HG02981 (cell line): Measurements from ENCODE around the gene CFAP46.
"Not testable (repeated sequence)": the region's sequence is repeated elsewhere in the genome, so short reads cannot be mapped to it uniquely, and the experiment has no call there.

Source experiments
- ATAC-seq: cut with Tn5 transposase; IDR thresholded peaks from one replicate; pipeline ENCODE4 v1.9.1; 2021; ENCODE audit warnings: mild to moderate bottlenecking, moderate library complexity; ENCODE audit not compliant: unreplicated experiment

The CFAP46 gene

DNA sequence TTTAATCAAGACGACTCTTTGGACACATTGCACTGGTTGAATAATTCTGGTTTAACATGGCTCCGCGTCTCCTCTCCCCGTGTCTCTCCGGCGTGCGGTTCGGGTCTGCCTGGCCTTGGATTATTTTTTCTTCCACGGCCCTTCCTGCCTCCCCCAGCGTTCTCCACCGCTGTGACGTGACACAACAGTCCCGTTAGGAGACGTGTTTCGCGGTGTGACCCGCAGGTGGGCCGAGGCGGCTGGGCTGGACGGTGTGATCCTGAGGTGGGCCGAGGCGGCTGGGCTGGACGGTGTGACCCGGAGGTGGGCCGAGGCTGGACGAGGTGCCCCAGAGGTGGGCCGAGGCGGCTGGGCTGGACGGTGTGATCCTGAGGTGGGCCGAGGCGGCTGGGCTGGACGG lies 144.4 kb downstream of the CFAP46 start:
- ATAC-seq, result not testable (repeated sequence)

DNA sequence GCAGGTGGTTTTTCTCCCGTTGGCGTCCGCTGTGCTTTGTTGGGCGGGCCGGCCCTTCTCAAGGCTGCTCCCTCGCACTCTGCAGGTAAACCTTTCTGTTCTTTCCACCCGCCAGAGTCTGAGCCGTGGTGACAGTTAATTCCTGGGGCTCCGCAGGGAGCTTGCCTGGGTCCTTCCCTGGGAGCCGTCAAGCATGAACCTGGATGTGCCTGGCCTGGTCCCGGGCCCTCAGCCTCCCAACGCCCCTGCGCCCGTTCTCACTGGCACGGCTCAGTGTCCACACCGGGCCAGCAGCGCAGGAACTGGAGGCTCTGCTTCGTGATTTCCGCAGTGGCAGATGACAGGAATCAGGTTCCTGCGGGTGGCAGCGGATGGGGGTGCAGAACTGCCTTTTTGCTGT lies 145.5 kb downstream of the CFAP46 start:
- no peak for ATAC-seq

DNA sequence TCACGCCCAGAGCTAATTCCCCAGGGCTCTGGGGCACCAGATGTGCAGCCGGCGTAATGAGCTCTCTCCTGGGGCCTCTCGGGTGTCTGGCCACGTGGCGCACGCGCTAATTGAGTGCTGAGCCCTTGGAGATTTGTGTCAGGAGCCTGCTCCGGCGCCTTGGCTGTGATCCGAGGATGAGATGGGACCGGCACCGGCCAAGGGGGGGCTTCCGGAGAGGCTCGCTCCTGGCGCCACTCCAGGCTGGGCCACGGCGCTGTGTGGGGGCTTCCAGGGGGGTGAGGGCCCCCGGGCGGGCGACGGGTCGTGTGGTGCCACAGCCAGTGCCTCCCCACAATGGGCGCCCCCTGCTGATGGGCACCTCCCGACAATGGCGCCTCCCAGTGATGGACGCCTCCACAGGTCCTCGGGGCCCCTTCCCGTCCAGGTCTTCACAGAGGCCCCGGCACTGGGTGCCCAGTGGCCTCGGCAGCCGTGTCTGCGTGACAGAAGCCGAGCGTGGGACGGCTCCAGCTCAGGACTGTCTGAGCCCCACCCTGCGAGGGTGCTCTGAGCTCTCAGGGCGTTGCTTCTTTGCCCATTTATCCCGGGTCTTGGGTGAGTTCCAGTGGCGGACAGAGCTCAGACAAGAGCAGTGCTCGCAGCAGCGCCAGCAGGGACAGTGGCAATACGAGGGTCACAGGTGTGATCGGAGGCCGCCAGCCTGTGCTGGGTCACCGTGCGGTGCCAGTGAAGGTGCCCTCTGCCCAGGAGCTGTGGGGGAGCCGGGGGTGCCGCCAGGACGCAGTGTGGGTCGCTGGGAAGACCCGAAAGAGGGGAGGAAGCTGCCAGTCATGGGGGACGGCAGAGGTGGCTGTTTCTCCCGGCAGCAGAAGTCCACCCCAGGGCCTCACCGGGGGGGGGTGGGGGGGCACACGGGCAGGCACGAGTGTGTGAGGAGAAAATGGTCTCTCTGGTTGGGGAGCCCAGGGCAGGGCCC lies 148.2 kb downstream of the CFAP46 start:
- no peak for ATAC-seq

DNA sequence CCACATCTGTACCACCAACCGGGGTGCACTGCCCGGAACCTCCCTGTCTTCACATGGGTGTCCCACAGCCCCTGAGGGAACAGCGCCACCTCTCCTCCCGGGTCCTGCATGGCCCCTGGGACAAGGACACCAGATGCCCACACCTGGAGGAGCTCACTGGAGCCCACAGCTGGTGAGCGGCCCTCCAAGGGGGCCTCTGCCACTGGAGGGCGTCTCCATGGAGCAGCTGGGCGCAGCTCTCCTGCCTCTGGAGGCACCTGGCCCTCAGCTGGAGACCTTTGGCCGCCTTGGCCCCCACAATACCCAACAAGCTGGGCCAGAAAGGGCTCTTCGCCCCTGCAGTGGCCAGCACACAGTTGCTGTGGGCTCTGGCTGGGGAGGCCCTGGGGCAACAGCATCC lies 149.2 kb downstream of the CFAP46 start:
- no peak for ATAC-seq

DNA sequence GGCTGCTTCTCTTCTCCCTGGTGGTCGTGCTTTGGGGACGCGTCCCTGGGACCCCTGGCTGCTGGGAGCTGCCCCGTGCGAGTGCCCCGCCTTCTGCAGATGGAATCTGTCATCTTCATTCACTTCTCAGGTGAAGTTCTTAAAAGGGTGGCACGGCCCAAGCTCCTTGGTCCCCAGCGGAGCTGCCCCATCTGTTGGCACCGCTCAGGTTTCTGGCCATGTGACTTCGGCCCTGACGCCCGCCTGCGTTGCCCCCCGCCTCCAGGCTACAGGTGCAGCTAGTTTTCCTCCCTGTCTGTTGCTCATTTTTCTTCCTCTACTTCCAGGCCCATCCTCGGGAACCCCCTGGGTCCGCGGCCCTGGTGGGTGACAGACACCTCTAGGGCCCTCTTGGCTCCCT lies 149.6 kb downstream of the CFAP46 start:
- no peak for ATAC-seq

DNA sequence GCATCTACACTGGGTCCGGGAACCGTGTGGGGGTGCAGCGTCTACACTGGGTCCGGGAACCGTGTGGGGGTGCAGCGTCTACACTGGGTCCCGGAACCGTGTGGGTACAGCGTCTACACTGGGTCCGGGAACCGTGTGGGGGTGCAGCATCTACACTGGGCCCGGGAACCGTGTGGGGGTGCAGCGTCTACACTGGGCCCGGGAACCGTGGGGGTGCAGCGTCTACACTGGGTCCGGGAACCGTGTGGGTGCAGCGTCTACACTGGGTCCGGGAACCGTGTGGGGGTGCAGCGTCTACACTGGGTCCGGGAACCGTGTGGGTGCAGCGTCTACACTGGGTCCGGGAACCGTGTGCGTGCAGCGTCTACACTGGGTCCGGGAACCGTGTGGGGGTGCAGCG lies 150.3 kb downstream of the CFAP46 start:
- ATAC-seq, result not testable (repeated sequence)

DNA sequence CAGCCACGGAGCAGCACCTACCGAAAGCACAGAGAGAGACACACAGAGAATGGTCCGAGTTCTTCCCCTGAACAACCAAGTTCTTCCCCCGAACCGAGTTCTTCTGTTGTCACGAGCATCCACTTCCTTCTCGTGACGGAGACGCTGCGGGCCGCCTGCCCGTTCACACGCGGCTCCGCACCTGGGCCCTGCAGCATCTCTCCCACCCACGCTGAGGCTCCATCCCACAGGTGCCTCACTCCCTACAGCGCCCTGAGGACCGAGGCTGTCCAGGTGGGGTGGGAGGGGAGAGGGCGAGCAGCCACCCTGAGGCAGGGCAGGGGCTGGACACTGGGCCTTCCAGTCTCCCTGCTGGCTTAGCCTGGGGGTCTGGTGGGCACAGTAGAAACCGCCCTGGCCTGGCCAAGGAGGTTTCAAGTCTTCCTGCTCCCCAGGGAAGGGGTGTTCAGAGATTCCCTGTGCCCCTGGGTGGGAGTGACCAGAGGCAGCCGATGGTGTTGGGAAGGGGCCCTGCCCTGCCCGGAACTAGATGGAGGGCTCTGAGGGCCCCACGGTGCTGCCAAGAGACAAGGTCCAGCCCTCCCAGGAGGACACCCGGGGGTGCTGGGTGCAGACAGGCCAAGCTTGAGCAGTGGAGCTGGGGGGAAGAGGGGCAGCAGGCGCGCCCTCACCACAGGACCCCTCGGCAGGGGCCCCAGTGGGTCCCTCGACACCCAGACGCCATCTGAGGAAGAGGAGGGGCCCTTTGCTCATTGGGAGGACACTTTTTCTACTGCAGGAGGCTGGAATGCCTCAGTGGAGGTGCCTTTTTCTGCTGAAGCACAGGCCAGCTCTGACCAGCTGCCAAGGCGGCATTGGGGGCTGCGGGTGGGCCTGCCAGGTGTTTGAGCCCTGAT lies 151.2 kb downstream of the CFAP46 start:
- no peak for ATAC-seq

DNA sequence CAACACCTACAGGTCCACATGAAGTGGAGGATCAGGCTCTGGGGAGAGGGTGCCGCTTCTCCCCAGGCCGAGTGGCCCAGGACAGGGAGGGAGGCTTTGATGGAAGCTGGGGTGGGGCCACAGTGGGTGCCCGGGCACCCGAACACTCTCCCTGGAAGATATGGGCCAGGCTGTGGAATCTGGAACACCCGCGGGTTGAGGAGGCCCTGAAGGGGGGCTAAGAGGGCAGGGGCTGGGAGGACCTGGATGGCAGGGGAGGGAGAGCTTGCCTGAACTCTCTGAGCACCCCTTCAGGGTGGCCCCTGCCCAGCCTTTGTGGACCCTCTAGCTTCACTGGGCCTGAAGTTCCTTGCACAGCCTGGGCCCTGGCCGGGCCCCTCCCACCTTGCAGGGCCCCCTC lies 151.9 kb downstream of the CFAP46 start:
- no peak for ATAC-seq

DNA sequence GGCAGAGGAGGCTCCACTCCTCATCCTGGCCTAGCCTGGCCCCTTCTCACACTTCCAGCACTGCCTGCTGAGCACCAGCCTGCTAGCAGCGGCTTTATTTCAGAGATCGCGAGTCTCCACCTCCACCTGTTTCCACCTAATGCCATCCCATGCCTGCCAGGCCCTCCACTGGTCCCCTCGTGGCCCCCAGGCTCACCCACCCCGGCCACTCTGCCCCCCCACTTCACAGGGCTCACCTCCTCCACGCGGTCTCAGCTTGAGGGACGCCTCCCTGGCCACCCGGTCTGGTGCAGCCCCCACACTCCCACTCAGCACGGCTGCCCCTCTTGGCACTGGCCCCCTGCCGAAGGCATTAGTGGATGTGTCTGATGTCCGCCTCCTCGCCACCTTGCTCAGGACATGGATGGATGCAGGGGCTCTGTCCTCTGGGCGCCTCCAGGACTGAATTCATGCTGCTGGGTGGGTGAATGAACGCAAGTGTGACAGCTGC lies 152.7 kb downstream of the CFAP46 start:
- no peak for ATAC-seq

DNA sequence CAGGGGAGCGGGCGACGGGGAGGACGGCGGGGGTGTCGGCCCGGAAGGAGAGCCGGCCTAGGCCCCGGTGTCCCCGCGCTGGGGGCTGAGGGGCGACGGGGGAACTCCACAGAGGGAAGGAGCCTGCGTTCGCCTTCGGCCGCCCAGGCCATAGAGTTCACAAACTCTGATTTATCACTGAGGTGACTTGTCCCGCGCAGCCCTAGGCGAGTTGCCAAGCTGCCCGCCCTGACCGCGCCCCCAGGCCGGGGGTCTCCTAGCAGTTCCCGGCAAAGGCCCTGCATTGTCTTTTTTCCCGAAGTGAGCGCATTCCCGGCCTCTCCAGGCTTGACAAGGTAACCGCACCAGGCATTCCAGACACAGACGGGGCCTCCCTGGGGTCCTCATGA lies 153.5 kb downstream of the CFAP46 start:
- ATAC-seq, result no peak

DNA sequence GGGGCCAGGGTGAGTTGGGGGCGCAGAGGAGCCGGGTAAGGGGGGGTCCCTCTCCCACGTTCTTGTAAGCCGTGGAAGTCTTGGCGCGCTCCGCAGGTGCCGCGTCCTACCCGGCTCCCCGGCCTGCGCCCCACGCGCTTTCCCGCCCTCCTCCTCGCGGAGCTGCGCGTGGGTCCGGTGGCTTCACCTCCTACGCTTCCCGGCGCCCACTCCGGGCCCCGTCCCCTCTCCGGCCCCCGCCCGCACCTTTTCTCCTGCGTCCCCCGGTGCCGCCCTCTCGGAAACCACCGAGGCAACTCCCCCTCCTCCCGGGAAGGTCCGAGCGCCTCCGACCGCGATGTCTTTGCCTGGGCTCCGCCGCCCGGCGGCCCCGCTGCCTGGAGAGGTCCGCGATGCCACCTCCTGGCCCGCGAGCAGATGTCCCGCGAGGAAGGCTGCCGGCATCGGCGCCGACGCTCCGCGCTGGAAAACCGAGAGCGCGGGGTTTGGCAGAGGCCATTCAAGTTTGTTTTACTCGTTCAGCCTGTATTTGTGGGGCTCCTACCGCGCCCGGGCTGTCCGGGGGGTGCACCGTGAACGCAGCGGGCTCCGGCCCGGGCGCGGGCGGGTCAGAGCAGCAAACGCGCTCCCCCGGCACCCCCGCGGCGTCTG lies 154.1 kb downstream of the CFAP46 start:
- no peak for ATAC-seq

DNA sequence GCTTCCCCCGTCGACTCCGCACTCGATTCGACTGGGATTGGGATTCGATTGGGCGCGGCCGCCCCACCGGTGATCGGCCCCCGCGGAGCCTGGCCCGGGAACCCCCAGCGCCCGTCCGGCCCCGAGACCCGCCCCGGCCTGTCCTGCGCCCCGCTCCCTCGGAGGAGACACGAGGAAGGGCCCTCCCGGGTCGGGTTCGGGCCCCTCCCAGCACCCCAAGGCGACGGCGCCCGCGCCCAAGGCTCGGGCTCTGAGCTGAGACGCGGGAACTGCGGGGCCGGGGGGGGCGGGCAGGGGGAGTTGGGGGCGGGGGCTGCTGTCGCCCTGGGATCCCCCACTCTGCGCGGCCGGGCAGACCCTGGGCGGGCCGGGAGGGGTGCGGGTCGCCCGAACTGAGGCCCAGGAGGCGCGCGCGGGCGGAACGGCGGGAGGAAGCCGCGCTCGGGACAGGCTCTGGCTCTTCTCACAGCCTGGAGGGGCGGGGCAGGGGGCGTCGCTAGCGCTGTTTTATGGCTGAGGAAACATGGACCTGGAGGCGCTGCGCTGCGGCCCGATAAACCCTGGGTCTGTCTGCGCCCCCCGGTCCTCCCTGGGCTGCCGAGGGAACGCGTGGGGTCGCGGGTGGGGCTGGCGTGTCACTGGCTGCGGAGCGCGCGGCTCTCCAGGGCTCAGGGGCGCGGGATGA lies 154.7 kb downstream of the CFAP46 start:
- no peak for ATAC-seq

DNA sequence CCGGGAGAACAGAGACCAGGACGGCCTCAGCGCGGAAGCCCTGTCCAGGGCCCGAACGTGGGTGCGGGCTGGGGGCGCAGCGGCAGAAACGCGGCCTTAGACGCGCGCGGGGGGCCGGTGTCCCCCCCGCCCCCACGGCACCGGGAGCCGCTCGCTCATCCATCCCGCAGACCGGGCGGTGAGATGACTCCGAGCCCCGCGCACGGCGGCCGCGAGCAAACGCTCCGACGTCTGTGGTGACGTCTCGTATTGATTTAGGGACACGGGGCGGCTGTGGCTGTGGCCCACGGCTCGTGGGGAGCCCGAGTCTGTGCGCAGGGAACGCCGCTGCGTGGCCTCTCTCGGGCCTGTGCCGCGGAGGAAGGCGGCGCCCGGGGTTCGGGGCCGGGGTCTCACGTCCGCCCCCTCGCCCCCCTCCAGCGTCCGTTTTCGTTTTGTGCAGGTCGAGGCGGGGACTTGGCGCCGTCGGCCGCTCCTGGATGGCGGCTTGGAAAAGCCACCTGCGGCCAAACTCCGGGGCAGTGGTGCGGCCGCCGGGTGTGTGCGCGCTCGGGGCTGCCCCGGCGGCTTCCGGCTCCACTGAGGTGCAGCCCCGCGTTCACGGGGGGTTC lies 155.4 kb downstream of the CFAP46 start:
- no peak for ATAC-seq

DNA sequence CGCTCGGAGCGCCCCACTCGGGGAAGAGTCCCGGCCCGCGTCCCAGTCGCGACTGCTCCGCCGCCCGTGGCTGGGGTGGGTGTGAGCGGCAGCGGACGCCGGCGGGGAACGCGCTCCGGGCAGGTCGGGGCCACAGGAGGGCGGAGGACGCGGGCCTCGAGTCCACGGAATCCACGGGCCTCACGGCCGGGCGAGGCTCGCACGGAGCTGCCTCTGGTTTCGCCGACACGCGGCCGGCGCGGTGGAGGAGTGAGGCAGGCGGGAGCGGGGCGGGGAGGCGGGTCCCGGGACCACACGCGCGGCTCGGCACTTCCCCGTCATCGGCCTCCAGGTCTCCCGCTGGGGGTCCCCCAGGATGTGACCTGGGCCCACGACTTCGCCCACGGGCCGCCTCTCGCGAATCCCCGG lies 155.9 kb downstream of the CFAP46 start:
- ATAC-seq, result no peak

DNA sequence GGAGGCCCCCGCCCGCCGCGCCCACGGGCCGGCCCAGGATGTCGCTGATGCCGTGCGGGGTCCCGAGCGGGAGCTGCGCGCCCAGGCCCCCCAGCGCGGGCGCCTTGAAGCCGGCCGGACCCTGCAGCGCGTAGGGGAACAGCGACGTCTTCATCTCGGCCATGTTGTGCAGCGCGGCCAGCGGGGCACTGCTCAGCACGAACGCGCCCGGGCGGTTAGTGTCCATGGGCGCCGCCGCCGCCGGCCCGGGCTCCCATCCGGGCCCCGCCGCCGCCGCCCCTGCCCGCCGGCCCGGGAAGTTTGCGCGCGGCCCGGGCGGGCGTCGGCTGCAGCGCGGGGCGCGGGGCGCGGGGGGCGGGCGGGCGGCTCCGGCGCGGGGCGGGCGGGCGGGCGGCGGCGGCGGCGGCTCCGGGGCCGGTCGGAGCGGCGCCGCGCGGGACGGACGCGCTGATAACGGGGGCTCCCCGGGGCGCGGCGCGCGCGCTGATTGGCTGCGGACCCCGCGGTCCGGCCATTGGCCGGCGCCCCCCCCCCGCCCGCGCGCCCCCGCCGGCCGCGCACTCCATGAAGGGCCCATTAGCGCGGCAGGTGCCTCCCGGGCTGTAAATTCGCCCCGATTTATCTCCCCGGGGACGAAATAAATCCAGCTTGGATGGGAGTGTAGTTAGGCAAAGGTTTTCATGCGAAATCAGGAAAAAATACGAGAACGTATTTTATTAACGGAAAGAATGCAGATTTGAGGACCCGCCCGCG lies 156.5 kb downstream of the CFAP46 start, which contains the start of gene NKX6-2:
NKX6-2 (minus strand) TSS at position 425 of the 753 bp plus-strand sequence; CDS start at position 226, 199 bp downstream.
- no peak for ATAC-seq

DNA sequence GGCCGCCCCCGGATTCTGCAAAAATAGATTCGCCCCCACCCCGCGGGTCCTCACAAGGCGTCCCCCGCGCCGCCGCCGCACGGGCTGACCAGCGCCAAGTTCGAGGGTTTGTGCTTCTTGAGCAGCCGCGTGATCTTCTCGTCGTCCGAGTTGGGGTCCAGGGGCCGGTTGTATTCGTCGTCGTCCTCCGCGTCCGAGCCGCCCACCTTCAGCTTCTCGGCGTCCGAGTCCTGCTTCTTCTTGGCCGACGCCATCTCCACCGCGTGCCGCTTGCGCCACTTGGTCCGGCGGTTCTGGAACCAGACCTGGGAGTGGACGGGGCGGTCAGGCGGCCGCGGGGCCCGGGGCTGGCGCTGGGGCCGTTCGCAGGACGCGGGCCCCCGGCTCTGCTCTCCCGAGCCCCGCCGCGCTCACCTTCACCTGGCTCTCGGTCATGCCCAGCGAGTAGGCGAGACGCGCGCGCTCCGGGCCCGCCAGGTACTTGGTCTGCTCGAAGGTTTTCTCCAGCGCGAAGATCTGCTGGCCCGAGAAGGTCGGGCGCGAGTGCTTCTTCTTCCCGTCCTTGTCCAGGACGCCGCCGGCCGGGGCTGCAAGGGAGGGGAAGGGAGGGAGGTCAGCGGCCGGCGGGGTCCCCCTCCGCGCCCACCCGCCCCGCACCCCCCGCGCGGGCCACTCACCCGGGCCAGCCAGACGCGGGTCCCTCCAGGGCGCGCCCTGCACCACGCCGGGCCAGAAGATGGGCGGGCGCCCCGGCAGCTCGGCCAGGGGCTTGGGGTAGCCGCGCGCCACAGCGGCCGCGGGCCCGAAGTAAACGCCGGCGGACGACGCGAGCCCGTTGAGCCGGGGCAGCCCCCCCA lies 157.3 kb downstream of the CFAP46 start:
- ATAC-seq, result no peak

DNA sequence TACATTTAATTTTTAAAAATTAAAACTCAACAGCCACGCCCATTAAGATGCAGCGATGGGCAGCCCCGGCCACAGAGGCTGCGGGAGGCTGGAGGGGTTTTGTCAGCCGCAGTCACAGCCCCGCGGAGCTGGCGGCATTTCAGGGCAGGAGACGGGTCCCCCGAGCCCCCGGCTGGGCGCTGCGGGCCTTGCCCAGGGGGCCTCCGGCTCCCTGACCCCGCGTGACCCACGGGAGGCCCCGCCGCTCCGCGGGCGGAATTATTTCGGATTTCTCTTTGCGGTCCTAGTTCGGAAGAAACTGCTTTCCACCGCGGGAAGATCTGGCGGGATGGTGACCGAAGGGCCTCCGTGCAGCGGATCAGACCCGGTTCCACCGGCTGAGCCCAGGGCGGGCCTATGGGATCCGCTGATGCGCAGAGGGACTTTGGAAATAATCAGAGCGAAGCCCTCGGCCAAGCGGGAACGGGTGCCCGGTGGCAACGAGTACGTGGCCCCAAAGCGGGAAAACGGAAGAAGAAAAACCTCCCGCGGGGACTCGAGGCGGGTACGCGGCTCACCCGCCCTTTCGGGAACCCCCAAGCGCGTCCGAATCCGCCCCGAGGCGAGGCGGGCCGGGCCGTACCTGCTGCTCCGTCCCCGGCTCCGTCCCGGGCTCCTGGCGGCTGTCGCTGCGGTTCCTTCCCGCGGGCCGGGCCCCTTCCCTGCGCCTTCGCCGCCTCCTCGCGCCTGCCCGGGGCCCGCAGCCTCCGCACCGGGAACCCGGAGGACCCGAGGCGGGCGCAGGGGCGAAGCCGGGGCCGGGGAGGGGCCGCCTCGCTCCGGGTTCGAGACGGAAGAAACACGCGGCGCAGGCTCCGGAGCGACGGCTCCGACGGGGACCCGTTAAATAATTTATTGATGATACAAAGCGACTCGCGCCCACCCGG lies 158.2 kb downstream of the CFAP46 start:
- no peak for ATAC-seq
